A673 (cell line): Measurements from ENCODE around the gene MYOG.

Experiments
- EZH2 ChIP-seq: fragments of 200-600 bp; sonication (generic); IDR thresholded peaks from 2 replicates; pipeline ENCODE4 v1.6.1; 2017; ENCODE audit warnings: borderline replicate concordance, low read depth, mild to moderate bottlenecking, mixed read lengths, antibody characterized with exemption, low read length; ENCODE audit not compliant: poor library complexity, severe bottlenecking
- TF ChIP-seq, protein P1 (sequence below): fragments of 300-800, 200-600 bp; sonication (generic); conservative IDR thresholded peaks from 2 replicates; pipeline ENCODE4 v1.5.1; 2017; ENCODE audit warnings: low read depth, mild to moderate bottlenecking, antibody characterized with exemption, low read length, moderate library complexity, mixed read lengths

DNA sequence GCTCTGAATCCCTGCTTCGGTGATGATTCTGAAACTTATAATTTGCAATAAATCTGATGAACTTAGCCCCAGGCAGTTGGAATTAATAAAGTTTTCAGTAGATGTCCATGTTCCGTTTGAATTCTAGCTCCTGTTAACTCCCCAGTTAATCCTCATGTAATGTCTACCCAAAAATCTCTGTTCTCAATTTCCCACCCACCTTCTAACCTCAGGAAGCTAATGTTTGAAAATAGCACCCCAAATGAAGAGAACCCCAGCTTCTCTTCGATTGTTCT is 3.6 kb downstream of the MYOG start:
- TF ChIP-seq, protein P1, sequence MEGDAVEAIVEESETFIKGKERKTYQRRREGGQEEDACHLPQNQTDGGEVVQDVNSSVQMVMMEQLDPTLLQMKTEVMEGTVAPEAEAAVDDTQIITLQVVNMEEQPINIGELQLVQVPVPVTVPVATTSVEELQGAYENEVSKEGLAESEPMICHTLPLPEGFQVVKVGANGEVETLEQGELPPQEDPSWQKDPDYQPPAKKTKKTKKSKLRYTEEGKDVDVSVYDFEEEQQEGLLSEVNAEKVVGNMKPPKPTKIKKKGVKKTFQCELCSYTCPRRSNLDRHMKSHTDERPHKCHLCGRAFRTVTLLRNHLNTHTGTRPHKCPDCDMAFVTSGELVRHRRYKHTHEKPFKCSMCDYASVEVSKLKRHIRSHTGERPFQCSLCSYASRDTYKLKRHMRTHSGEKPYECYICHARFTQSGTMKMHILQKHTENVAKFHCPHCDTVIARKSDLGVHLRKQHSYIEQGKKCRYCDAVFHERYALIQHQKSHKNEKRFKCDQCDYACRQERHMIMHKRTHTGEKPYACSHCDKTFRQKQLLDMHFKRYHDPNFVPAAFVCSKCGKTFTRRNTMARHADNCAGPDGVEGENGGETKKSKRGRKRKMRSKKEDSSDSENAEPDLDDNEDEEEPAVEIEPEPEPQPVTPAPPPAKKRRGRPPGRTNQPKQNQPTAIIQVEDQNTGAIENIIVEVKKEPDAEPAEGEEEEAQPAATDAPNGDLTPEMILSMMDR: no peak
- no peak for TF ChIP-seq EZH2
